Mesenchymal stem cell (in vitro differentiated cells and primary cell): ENCODE measurements around the gene ADAMTS17.

Experiments
- DNase-seq: peaks from one replicate; pipeline ENCODE4 v3.0.0-alpha.2; 2013
- H2AFZ ChIP-seq: one replicate; pipeline ENCODE4 v1.6.1; 2013; ENCODE audit warnings: low read depth, mild to moderate bottlenecking, control low read depth, inconsistent platforms, low read length, moderate library complexity
- H2AK5ac ChIP-seq: 2 replicates; pipeline ENCODE4 v1.6.1; 2013; ENCODE audit warnings: low read length, moderate library complexity, mild to moderate bottlenecking, inconsistent platforms; ENCODE audit not compliant: severe bottlenecking
- H2BK120ac ChIP-seq: one replicate; pipeline ENCODE4 v1.6.1; 2013; ENCODE audit warnings: low read depth, mild to moderate bottlenecking, inconsistent platforms, low read length, moderate library complexity
- H2BK12ac ChIP-seq, 2 experiments: one replicate each; pipeline ENCODE4 v1.6.1; 2013; ENCODE audit warnings: inconsistent platforms in 2 of 2, low read length in 2 of 2, mild to moderate bottlenecking in 2 of 2, moderate library complexity in 2 of 2, control low read depth in 1 of 2
- H2BK15ac ChIP-seq: one replicate; pipeline ENCODE4 v1.6.1; 2013; ENCODE audit warnings: mild to moderate bottlenecking, low read depth, inconsistent platforms; ENCODE audit not compliant: poor library complexity, severe bottlenecking
- H2BK5ac ChIP-seq: 2 replicates; pipeline ENCODE4 v1.6.1; 2013; ENCODE audit warnings: low read depth, mild to moderate bottlenecking, low read length, control low read depth, inconsistent platforms; ENCODE audit not compliant: poor library complexity, severe bottlenecking
- H3K14ac ChIP-seq, 2 experiments: one replicate each; pipeline ENCODE4 v1.6.1; 2013; ENCODE audit warnings: inconsistent platforms in 2 of 2, low read length in 2 of 2, control low read depth in 1 of 2, mild to moderate bottlenecking in 1 of 2, moderate library complexity in 1 of 2
- H3K18ac ChIP-seq, 2 experiments: one replicate each; pipeline ENCODE4 v1.6.1; 2013; ENCODE audit warnings: inconsistent platforms in 2 of 2, low read length in 2 of 2, control low read depth in 1 of 2, low read depth in 1 of 2, mild to moderate bottlenecking in 1 of 2
- H3K23ac ChIP-seq, 2 experiments: one replicate each; pipeline ENCODE4 v1.6.1; 2013; ENCODE audit warnings: inconsistent platforms in 2 of 2, low read length in 2 of 2, mild to moderate bottlenecking in 2 of 2, moderate library complexity in 2 of 2, control low read depth in 1 of 2
- H3K27ac ChIP-seq: 2 replicates; pipeline ENCODE4 v1.5.1; 2013; ENCODE audit warnings: mild to moderate bottlenecking, moderate library complexity, low read length, control low read depth, inconsistent platforms; ENCODE audit not compliant: poor library complexity, severe bottlenecking
- H3K27me3 ChIP-seq, 2 experiments: 2 replicates each; pipeline versions ENCODE4 v1.6.1 to v1.7.0; 2013; ENCODE audit warnings: low read length in 2 of 2, mild to moderate bottlenecking in 2 of 2, moderate library complexity in 2 of 2, control low read depth in 1 of 2, inconsistent platforms in 1 of 2; ENCODE audit not compliant: control insufficient read depth in 1 of 2, insufficient read depth in 1 of 2
- H3K36me3 ChIP-seq, 2 experiments: 2 replicates each; pipeline versions ENCODE4 v1.6.1 to v1.7.0; 2013; ENCODE audit warnings: low read length in 2 of 2, control low read depth in 1 of 2, inconsistent platforms in 1 of 2, low read depth in 1 of 2, mild to moderate bottlenecking in 1 of 2; ENCODE audit not compliant: insufficient read depth in 2 of 2, control insufficient read depth in 1 of 2
- H3K4ac ChIP-seq, 2 experiments: one replicate each; pipeline ENCODE4 v1.6.1; 2013; ENCODE audit warnings: inconsistent platforms in 2 of 2, low read length in 2 of 2, mild to moderate bottlenecking in 2 of 2, moderate library complexity in 2 of 2, control low read depth in 1 of 2, low read depth in 1 of 2
- H3K4me1 ChIP-seq: 2 replicates; pipeline ENCODE4 v1.6.1; 2013; ENCODE audit warnings: low read depth, low read length, control low read depth; ENCODE audit not compliant: control insufficient read depth, insufficient read depth
- H3K4me2 ChIP-seq: 2 replicates; pipeline ENCODE4 v1.6.1; 2013; ENCODE audit warnings: low read length, mild to moderate bottlenecking, inconsistent platforms; ENCODE audit not compliant: poor library complexity, severe bottlenecking
- H3K4me3 ChIP-seq, 2 experiments: 2 replicates each; pipeline versions ENCODE4 v1.5.1 to v1.7.0; 2013; ENCODE audit warnings: low read length in 2 of 2, mild to moderate bottlenecking in 2 of 2, control low read depth in 1 of 2, low read depth in 1 of 2; ENCODE audit not compliant: insufficient read depth in 1 of 2
- H3K79me1 ChIP-seq: replicated peaks from 2 replicates; pipeline ENCODE4 v1.6.1; 2013; ENCODE audit warnings: mild to moderate bottlenecking, control low read depth, low read length, inconsistent platforms; ENCODE audit not compliant: poor library complexity, severe bottlenecking
- H3K9ac ChIP-seq: 2 replicates; pipeline ENCODE4 v1.7.0; 2013; ENCODE audit warnings: mild to moderate bottlenecking, low read length, moderate library complexity
- H3K9me3 ChIP-seq: 2 replicates; pipeline ENCODE4 v1.7.0; 2013; ENCODE audit warnings: mild to moderate bottlenecking, low read length; ENCODE audit not compliant: control insufficient read depth
- H4K8ac ChIP-seq: one replicate; pipeline ENCODE4 v1.6.1; 2013; ENCODE audit warnings: inconsistent platforms, mild to moderate bottlenecking, low read length, moderate library complexity
- H4K91ac ChIP-seq: one replicate; pipeline ENCODE4 v1.6.1; 2013; ENCODE audit warnings: mild to moderate bottlenecking, low read length, inconsistent platforms
- WGBS: methylation state at CpG from one replicate; pipeline ENCODE4 v1.1.7; 2013; ENCODE audit warnings: mixed read lengths; 5-methylcytosine and 5-hydroxymethylcytosine counted together

ADAMTS17 gene

DNA sequence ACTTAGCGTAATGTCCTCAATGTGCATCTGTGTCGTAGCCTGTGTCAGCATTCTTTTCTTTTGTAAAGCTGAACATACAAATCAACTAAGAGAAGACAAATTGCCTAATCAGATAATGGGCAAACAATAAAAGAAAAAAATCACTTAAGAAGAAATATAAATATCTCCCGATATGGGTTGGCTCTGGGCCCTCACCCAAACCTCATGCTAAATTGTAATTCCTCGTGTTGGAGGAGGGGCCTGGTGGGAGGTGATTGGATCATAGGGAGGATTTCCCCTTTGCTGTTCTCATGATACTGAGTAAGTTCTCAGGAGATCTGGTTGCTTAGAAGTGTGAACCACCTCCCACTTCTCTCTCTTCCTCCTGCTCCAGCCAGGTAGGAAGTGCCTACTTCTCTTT is 323.6 kb downstream of the ADAMTS17 start:
- DNase-seq, result no peak
- H3K27ac ChIP-seq, result no peak overlapping the region
- H3K4ac ChIP-seq, result no peak overlapping the region
- no peak overlapping the region for H4K8ac ChIP-seq
- 94% methylated on average over 4 of the region's 4 CpGs for WGBS
- H3K9ac ChIP-seq, result no peak overlapping the region
- no peak overlapping the region for H3K14ac ChIP-seq
- H2BK12ac ChIP-seq, result no peak overlapping the region
- H3K79me1 ChIP-seq, result no peaks in the 10 kb centered on the region
- no peak overlapping the region for H3K18ac ChIP-seq
- H4K91ac ChIP-seq, result no peak overlapping the region
- no peak overlapping the region for H2BK5ac ChIP-seq
- no peak overlapping the region for H2BK15ac ChIP-seq
- no peak overlapping the region for H2AFZ ChIP-seq
- H3K9me3 ChIP-seq, result peaks cover 4% of the 10 kb centered on the region
- H3K36me3 ChIP-seq, result no peaks in the 10 kb centered on the region
- H3K4me3 ChIP-seq, result no peak overlapping the region
- H3K23ac ChIP-seq, result no peak overlapping the region
- no peak overlapping the region for H3K4me2 ChIP-seq
- H2AK5ac ChIP-seq, result no peak overlapping the region
- no peak overlapping the region for H2BK120ac ChIP-seq
- H3K4me1 ChIP-seq, result peaks cover 3% of the 10 kb centered on the region
- peaks cover 0 to 16% of the 10 kb centered on the region in 2 experiments for H3K27me3 ChIP-seq

DNA sequence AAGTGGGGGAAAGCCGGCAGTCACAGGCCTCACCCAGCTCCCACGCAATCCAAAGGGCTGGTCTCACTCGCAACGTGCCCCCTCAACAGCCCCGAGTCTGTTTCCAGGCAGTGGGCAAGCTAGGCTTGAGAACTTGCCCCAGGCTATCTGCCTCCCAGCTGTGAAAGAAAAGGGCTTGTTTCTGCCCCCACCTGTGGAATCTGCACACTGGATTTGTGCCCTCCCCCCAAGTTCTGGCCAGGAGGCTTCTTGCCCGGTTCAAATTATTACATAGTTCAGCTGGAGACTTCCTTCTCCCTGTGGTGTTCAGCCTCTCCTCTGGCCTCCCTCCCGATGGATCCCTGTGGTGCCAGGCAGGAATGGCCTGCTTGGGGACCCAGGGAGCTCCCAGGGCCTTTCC is 324.6 kb downstream of the ADAMTS17 start:
- no peak overlapping the region for H2BK5ac ChIP-seq

DNA sequence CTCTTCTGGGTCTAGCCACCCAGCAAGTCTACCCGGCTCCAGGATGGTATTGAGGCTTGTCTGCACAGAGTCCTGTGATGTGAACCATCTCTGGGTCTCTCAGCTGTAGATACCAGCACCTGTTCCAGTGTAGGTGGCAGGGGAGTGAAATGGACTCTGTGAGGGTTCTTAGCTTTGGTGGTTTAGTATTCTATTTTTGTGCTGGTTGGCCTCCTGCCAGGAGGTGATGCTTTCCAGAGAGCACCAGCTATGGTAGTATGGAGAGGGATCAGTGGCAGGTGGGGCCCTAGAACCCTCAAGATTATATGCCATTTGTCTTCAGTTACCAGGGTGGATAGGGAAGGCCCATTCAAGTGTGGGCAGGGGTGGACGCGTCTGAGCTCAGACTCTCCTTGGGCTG is 325.1 kb downstream of the ADAMTS17 start:
- H3K18ac ChIP-seq, result no peak overlapping the region
- H2AFZ ChIP-seq, result no peak overlapping the region
- peaks cover 0 to 10% of the 10 kb centered on the region in 2 experiments for H3K27me3 ChIP-seq
- no peak overlapping the region for H4K8ac ChIP-seq
- H2AK5ac ChIP-seq, result no peak overlapping the region
- peaks cover 4% of the 10 kb centered on the region for H3K9me3 ChIP-seq
- no peak overlapping the region for H3K9ac ChIP-seq
- no peak overlapping the region for H2BK120ac ChIP-seq
- no peak overlapping the region for H3K14ac ChIP-seq
- peaks cover 3% of the 10 kb centered on the region for H3K4me1 ChIP-seq
- no peak overlapping the region for H2BK15ac ChIP-seq
- H4K91ac ChIP-seq, result no peak overlapping the region
- H3K4ac ChIP-seq, result no peak overlapping the region
- H3K4me3 ChIP-seq, result no peak overlapping the region
- H3K36me3 ChIP-seq, result no peaks in the 10 kb centered on the region
- no peaks in the 10 kb centered on the region for H3K79me1 ChIP-seq
- no peak overlapping the region for H2BK12ac ChIP-seq
- no peak overlapping the region for H2BK5ac ChIP-seq
- DNase-seq, result no peak
- H3K27ac ChIP-seq, result no peak overlapping the region
- WGBS, result 98% methylated on average over 3 of the region's 3 CpGs
- H3K23ac ChIP-seq, result no peak overlapping the region
- no peak overlapping the region for H3K4me2 ChIP-seq

More for the DNA sequence above, 324.6 kb downstream of the ADAMTS17 start:
- no peak overlapping the region for H3K27ac ChIP-seq
- H3K9ac ChIP-seq, result no peak overlapping the region
- no peak overlapping the region for H2AFZ ChIP-seq
- no peak overlapping the region for H2BK12ac ChIP-seq
- no peak overlapping the region for H4K91ac ChIP-seq
- H3K4me3 ChIP-seq, result no peak overlapping the region
- H3K14ac ChIP-seq, result no peak overlapping the region
- H4K8ac ChIP-seq, result no peak overlapping the region
- H3K4me2 ChIP-seq, result no peak overlapping the region
- H3K9me3 ChIP-seq, result peaks cover 4% of the 10 kb centered on the region
- H3K79me1 ChIP-seq, result no peaks in the 10 kb centered on the region
- H3K4ac ChIP-seq, result no peak overlapping the region
- no peak overlapping the region for H3K18ac ChIP-seq
- H2BK120ac ChIP-seq, result no peak overlapping the region
- DNase-seq, result no peak
- H3K23ac ChIP-seq, result no peak overlapping the region
- peaks cover 3% of the 10 kb centered on the region for H3K4me1 ChIP-seq
- H3K27me3 ChIP-seq, result peaks cover 0 to 15% of the 10 kb centered on the region in 2 experiments
- 82% methylated on average over 7 of the region's 7 CpGs for WGBS
- no peak overlapping the region for H2AK5ac ChIP-seq
- no peaks in the 10 kb centered on the region for H3K36me3 ChIP-seq
- H2BK15ac ChIP-seq, result no peak overlapping the region

DNA sequence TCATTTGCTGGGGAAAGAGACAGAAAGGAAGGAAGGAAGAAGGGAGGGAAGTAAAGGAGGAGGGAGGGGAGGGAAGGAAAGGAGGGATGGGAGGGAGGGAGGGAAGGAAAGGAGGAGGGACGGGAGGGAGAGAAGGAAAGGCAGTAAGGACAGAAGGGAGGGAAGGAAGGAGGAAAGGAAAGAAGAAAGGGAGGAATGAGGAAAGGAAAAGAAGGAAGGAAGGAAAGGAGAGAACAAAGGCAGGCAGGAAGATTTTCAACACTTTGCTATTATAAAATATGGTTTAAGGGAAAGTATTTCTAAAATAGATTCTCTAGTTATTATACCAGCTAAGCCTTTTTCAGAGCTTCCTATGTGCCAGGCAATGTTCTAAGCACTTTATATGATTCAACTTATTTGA is 330.5 kb downstream of the ADAMTS17 start:
- Histone ChIP-seq H2AFZ (no peak overlapping the region), H3K27me3 (no peaks in the 10 kb centered on the region), H3K18ac (no peak overlapping the region), H3K4me1 (no peaks in the 10 kb centered on the region), H3K23ac (no peak overlapping the region), H3K9me3 (peaks cover 4% of the 10 kb centered on the region), H3K79me1 (no peaks in the 10 kb centered on the region), H4K8ac (no peak overlapping the region), H4K91ac (no peak overlapping the region), H3K4me3 (no peak overlapping the region), H3K36me3 (no peaks in the 10 kb centered on the region), H3K27ac (no peak overlapping the region), H3K4me2 (no peak overlapping the region), H2BK15ac (no peak overlapping the region), H3K14ac (no peak overlapping the region), H2AK5ac (no peak overlapping the region), H2BK5ac (no peak overlapping the region), H3K9ac (no peak overlapping the region), H2BK12ac (no peak overlapping the region), H2BK120ac (no peak overlapping the region), H3K4ac (no peak overlapping the region)
- no peak for DNase-seq
- 40% methylated on average over 1 of the region's 1 CpG for WGBS
